GM13976 (cell line): ENCODE measurements around the gene TNRC6C.

Source experiments
- DNase-seq: peaks from one replicate; pipeline ENCODE4 v3.0.0; 2012; ENCODE audit warnings: low spot score
- CTCF ChIP-seq: IDR thresholded peaks from 2 replicates; pipeline ENCODE4 v1.5.1; 2012; ENCODE audit warnings: borderline replicate concordance, mild to moderate bottlenecking; ENCODE audit not compliant: insufficient read depth; ENCODE audit errors: extremely low read depth, missing control alignments, control extremely low read depth
- in situ Hi-C: fragments of 300-500 bp; cut with MboI; formaldehyde crosslinking; loops from one replicate; pipeline ENCODE4 v1.12.0; 2022; ENCODE audit warnings: low sequenced_read_pairs, mixed read lengths, inconsistent platforms; ENCODE audit not compliant: unreplicated experiment

The TNRC6C gene

GRCh38 chr17:78019367-78019975, 61.0 kb downstream of the TNRC6C start:
- in situ Hi-C loops: loop anchor here (10.0 kb wide), 1 partner anchor 255 kb away; no protein-coding TSS in a partner anchor

GRCh38 chr17:78019976-78020716, 61.6 kb downstream of the TNRC6C start:
- TF ChIP-seq CTCF: no peak
- in situ Hi-C loops: loop anchor here (10.0 kb wide), 1 partner anchor 255 kb away; no protein-coding TSS in a partner anchor
- peak; percentile 46 for DNase-seq

More at GRCh38 chr17:78019367-78019975, 61.0 kb downstream of the TNRC6C start:
- DNase-seq: peak; percentile 37
- peak; percentile 39 for TF ChIP-seq CTCF

GRCh38 chr17:78020717-78021108, 62.2 kb downstream of the TNRC6C start:
- TF ChIP-seq CTCF: no peak
- in situ Hi-C loops: no loop called here
- DNase-seq: no peak

- DNase-seq: no peak
- in situ Hi-C loops: no loop called here
- TF ChIP-seq CTCF: no peak
Measured at GRCh38 chr17:78022425-78022824, 63.9 kb downstream of the TNRC6C start.

GRCh38 chr17:78023042-78023441, 64.5 kb downstream of the TNRC6C start:
- no peak for TF ChIP-seq CTCF
- in situ Hi-C loops: no loop called here
- no peak for DNase-seq

GRCh38 chr17:78026381-78026780, 67.9 kb downstream of the TNRC6C start:
- in situ Hi-C loops: no loop called here
- TF ChIP-seq CTCF: no peak
- no peak for DNase-seq
